ENCODE data around the gene ALG1. TPM values are rescaled to one million over a fixed set of nuclear protein-coding genes. Genes with fewer than 3 reads are reported as not detected.
"Not testable (repeated sequence)": the region's sequence is repeated elsewhere in the genome, so short reads cannot be mapped to it uniquely, and the experiment has no call there.

The ALG1 gene
- total RNA-seq, 1 donor from 2014 or later: 34.1 TPM

- intact Hi-C loops (cut with micrococcal nuclease): loop anchor here (1.0 to 10.0 kb wide), 8 partner anchors 24 to 1942 kb away; partner anchors contain the start of genes CORO7, GLYR1, NUDT16L1 and PAM16
These were observed 24.9 kb downstream of the ALG1 start for GRCh38 chr16:5096437-5097060.

GRCh38 chr16:5097061-5097469 lies 25.4 kb downstream of the ALG1 start:
- intact Hi-C loops (cut with micrococcal nuclease): loop anchor here (1.0 to 10.0 kb wide), 8 partner anchors 25 to 1942 kb away; partner anchors contain the start of genes CORO7, GLYR1, NUDT16L1 and PAM16

DNA sequence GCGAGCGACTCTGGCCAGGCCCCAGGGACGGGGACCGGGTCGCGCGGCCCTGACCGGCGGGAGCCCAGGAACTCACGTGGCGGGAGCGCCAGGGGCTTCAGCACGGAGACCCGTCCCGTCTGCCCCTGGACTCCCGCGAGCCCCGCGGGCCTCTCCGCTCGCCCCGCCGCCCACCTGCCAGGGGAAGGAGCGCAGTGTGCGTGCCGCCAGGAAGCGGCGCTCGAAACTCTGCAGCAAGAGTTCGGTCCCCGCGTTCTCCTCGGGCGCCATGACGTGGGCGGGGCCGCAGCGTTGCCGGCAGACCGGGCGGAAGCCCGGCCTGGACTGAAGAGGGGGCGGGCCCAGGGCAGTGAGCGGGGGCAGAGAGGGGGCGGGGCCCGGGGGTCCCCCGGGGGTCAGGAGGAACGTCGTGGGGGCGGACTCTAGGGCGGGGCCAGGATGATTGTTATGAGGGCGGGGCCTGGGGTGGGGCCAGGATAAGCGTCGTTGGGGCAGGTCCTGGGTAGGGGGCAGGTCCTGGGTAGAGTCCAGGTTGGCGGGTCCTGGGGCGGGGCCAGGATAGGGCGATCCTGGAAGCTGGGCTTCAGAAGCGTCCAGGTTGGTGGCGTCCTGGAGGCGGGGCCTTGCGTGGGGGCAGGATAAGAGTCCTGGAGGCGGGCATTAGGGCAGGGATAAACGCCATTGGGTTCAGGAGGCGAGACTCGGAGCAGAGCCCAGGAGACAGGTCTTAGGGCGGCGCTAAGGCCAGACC lies 26.0 kb downstream of the ALG1 start, which contains the start of gene EEF2KMT:
Gene EEF2KMT (minus strand): TSS at position 326 of the 751 bp plus-strand sequence. CDS start 56 bp downstream, at position 270.
- intact Hi-C loops (cut with micrococcal nuclease): loop anchor here (1.0 to 10.0 kb wide), 12 partner anchors 25 to 1943 kb away; partner anchors contain the start of genes ANKS3, CORO7, DNAAF8 and GLYR1

DNA sequence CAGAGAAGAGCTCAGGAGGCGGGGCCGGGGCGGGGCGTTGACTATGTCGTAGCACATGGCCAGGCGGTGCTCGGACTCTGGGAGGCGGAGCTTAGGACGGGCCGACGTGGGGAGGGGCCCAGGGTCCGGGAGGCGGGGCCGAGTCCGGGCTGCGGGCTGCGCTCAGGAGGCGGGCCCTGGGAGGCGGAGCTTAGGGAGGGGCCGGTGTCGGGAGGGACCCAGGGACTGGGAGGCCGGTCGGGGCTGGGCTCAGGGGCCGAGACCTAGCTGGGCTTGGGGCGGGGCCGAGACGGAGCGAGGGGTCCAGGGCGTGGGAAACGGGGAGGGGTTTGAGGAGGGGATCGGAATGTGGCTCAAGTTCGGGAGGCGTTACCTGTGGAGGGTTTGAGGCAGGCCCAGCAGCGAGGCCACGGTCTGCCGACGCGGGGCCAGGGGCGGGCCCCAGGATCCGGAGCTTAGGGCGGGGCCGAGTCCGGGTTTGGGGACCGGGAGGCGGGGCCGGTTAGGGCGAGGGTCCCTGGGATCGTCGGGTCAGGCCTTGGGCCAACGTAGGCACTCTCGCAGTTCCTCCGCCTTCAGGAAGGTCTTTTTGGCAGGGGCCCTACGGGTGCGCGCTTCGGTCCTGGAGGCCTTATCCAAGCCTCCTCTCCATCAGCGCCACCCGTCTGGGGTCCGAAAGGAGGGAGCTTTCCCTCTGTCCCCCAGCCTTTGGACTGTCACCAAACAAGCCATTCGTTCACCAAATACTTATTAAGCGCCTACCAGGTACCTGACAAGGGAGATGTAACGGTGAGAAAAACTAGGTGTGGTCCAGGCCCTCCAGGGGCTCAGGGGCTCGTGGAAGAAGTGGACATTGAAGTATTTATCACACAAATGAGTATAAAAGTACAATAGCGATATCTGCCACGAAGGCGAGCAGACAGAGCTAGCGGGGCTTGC lies 26.8 kb downstream of the ALG1 start:
- intact Hi-C loops (cut with micrococcal nuclease): loop anchor here (1.0 to 10.0 kb wide), 10 partner anchors 65 to 1944 kb away; partner anchors contain the start of genes ANKS3, CORO7, DNAAF8 and NAGPA

DNA sequence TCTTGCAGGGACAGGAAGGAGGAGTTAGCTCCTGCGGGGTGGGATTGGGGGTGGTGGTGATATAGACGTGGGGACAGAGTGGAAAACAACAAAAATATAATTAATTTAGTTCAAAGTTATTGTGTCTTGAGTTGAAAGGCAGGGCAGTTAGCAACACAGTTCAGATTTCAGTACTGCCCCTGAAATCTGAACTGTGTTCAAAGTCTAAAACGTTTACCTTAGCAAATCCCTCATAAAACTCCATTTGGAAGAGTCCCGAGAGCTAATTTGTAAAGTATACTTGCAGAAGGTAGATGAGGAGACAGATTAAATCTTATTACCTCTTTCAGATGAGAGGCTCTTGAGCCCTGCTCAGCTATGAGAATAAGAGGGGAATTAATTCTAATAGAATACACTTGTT lies 27.5 kb downstream of the ALG1 start:
- intact Hi-C loops (cut with micrococcal nuclease): loop anchor here (5.0 to 10.0 kb wide), 6 partner anchors 334 to 1944 kb away; partner anchors contain the start of genes CORO7, NUDT16L1, PAM16 and ZNF500

GRCh38 chr16:5103296-5104032 lies 31.8 kb downstream of the ALG1 start:
- intact Hi-C loops (cut with micrococcal nuclease): not testable (repeated sequence)

GRCh38 chr16:5105039-5105438 lies 33.4 kb downstream of the ALG1 start:
- intact Hi-C loops (cut with micrococcal nuclease): not testable (repeated sequence)

DNA sequence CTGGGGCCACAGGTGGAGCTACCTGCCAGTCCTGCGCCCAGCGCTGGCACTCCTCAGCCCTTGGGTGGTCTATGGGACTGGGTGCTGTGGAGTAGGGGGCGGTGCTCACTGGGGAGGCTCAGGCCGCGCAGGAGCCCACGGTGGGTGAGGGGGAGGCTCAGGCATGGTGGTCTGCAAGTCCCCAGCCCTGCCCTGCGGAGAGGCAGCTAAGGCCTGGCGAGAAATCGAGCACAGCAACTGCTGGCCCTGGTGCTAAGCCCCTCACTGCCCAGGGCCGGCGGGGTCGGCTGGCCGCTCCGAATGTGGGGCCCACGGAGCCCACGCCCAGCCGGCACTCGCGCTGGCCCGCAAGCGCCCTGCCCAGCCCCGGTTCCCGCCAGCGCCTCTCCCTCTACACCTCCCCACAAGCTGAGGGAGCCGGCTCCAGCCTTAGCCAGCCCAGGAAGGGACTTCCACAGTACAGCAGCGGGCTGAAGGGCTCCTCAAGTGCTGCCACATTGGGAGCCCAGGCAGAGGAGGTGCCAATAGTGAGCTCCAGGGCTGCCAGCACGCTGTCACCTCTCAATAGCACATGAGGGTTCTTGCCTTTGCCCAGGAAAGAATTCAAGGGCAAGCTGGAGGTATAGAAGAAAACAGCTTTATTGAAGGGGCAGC lies 37.0 kb downstream of the ALG1 start:
- intact Hi-C loops (cut with micrococcal nuclease): no loop called here

DNA sequence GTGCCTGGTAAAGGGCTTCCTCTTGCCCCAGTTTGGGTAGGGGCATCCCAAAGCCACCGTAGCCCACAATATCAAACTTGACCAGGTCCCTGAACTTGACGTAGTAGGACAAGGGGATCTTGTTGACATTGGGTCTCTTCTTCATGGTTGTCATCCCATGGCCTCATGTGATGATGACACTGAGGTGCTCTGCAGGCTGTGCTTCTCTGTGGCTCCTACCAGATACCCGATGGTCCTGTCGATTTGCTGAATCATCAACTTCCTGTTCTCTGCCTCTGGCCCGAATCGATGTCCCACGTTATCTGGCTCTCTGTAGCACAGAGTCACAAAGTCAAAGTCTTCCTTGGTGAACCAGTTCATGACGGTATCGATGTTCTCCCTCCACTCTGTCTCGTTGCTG lies 39.3 kb downstream of the ALG1 start:
- intact Hi-C loops (cut with micrococcal nuclease): not testable (repeated sequence)

- intact Hi-C loops (cut with micrococcal nuclease): not testable (repeated sequence)
These were observed 45.2 kb downstream of the ALG1 start for GRCh38 chr16:5116780-5117295.

DNA sequence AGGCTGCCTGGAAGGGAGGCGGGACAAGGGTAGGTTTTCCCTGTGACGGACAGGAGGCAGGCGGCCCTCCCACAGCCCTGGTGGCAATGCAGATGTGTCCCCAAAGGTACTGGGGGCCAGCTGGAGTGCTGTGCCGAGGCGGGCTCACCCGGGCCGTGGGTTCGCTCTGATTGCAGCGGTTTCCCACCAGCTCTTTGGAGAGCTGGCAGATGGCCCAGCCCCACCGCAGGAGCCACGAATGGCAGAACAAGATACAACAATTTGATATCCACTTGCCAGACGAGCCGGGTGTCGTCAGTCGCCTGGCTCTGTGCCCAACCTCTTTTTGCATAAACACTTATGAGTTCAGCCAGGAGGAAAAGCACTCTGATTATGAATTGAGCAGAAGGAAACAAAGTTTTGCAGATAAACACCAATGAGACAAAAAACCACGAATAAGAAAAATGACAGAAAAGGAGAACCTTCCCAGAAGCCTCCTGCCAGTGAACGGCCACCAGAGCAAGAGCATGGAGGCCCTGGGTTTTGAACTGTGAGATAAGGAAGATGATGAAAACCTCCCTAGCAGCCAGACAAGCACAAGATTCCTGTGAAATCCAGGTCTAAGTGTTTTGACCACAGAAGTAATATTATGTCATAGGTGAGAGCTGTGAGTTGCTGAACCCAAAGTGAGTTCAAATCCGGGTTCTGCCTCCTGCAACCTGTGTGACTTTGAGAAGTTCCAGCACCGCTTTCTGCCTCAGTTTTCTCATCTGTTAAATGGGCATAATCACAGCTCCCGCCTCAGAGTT lies 45.9 kb downstream of the ALG1 start:
- intact Hi-C loops (cut with micrococcal nuclease): not testable (repeated sequence)

GRCh38 chr16:5131467-5132004 lies 59.9 kb downstream of the ALG1 start:
- intact Hi-C loops (cut with micrococcal nuclease): not testable (repeated sequence)

- intact Hi-C loops (cut with micrococcal nuclease): not testable (repeated sequence)
These were observed 61.4 kb downstream of the ALG1 start for GRCh38 chr16:5132915-5133600.

DNA sequence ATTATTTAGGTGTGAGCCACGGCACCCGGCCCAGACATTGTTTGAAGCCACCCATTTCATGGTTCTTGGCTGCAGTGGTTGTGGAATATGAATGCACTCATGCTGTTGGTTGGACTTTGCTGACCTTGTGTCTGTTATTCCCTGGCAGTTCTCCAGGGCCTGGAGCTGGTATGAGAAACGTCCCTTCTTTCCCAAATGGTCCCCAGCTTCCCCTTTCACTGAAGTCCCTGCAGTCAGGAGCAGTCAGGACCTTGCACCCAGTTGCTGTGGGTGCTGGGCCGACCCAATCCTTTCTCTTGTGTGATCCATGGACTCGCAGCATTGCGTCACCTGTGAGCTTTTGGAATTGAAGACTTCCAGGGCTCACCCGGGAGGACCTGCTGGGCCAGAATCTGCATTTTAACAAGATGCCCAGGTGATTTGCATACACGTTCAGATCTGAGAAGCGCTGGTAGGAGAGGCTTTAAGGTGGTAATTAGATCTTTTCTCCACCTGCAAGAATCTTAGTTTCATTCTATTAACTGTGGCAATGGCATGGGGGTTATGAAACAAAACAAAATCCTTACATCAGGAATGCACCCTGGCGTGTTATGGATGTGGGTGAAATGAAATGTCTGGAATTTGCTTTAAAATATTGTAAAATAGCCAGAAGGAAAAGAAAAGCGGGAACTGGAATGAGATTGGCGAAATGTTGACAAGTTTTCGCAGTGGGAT lies 63.3 kb downstream of the ALG1 start:
- intact Hi-C loops (cut with micrococcal nuclease): not testable (repeated sequence)
